Ovary (tissue), 3 donors: Measurements from ENCODE around the gene SPCS1.

Experiments used
- EP300 ChIP-seq: sonication (generic); formaldehyde crosslinking; IDR thresholded peaks from one replicate; pipeline ENCODE4 v1.6.1; 2017; ENCODE audit warnings: antibody characterized with exemption
- POLR2A ChIP-seq: fragments of 450-650 bp; IDR thresholded peaks from one replicate; pipeline ENCODE4 v1.6.1; 2017; ENCODE audit warnings: antibody characterized with exemption, mild to moderate bottlenecking, moderate library complexity
- TF ChIP-seq, protein P1 (sequence below), 3 donors: fragments of 450-650 bp in 2 of 3; fragments of 200-600 bp in 1 of 3; IDR thresholded peaks; one replicate each; pipeline versions ENCODE4 v1.5.1 to v1.8.0; 2016 to 2022; ENCODE audit warnings: antibody characterized with exemption in 3 of 3, mild to moderate bottlenecking in 1 of 3
- donor health status: DM: no; HTN: no; CAD: no.

DNA sequence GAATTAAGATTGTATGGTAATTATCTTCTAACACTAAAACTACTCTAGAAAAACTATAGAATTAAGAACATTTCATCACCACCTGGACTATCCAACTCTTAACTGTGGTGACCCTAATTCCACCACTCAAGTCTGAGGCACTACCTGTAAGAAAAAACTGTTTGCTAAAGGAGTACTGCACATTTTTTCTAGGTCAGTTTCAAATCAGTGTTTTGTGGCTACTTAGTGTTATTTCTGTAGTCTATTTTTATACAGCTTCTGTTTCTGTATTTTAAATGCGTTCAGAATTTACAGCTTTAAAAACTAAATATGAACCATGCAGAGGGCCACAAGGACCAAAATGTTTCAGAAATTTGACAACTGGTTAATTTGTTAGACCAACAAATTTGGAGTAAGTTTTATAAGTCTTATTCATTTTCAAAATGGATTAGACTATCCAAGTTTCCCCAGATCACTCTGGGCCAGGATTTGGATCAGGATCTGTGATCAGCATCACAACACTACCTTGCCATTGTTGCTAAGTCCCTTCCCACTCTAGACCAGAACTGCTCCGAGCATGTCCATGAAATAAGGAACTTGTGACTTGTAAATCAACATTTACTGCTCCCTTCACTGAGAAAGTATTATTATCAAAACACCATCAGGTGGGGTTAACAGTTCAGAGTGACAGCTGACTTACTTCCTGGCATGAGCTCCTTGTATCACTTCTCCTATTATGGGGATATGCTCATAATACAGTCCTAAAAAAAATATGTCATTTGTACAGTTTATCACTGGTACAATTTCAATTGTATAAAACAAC is 8.9 kb upstream of the SPCS1 start:
- TF ChIP-seq, protein P1, sequence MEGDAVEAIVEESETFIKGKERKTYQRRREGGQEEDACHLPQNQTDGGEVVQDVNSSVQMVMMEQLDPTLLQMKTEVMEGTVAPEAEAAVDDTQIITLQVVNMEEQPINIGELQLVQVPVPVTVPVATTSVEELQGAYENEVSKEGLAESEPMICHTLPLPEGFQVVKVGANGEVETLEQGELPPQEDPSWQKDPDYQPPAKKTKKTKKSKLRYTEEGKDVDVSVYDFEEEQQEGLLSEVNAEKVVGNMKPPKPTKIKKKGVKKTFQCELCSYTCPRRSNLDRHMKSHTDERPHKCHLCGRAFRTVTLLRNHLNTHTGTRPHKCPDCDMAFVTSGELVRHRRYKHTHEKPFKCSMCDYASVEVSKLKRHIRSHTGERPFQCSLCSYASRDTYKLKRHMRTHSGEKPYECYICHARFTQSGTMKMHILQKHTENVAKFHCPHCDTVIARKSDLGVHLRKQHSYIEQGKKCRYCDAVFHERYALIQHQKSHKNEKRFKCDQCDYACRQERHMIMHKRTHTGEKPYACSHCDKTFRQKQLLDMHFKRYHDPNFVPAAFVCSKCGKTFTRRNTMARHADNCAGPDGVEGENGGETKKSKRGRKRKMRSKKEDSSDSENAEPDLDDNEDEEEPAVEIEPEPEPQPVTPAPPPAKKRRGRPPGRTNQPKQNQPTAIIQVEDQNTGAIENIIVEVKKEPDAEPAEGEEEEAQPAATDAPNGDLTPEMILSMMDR (IDR thresholded peaks at IDR 0.05), result no peak
- TF ChIP-seq POLR2A (no peak), EP300 (no peak)
